ENCODE results near the gene TMEM254. TPM values are rescaled to one million over a fixed set of nuclear protein-coding genes. Genes with fewer than 3 reads are reported as not detected.

The TMEM254 gene
- total and polyA plus RNA-seq, 3 donors from 2014 or later, result 51.5 to 69.6 (median 53.0) TPM

GRCh38 chr10:80140251-80140650, 61.8 kb downstream of the TMEM254 start:
- Histone ChIP-seq H3K4me1 (peaks cover 25% of the 10 kb centered on the region), H3K36me3 (ENCODE audit: low read depth, missing control alignments) (no peaks in the 10 kb centered on the region), H3K4me3 (no peak overlapping the region), H3K9me3 (no peaks in the 10 kb centered on the region), H3K27ac (no peak overlapping the region), H3K27me3 (no peaks in the 10 kb centered on the region)
- no peak for TF ChIP-seq CTCF (IDR thresholded peaks at IDR 0.05)
- TF ChIP-seq POLR2A (IDR thresholded peaks at IDR 0.05), result no peak
- DNase-seq, result no peak
- intact Hi-C loops (cut with DNase I; ENCODE audit: low total_unique reads), result no loop called here
- 85 to 97% methylated on average over 7 of the region's 7 CpGs for WGBS, 2 donors

GRCh38 chr10:80141696-80142460, 63.4 kb downstream of the TMEM254 start:
- H3K36me3 ChIP-seq (ENCODE audit: low read depth, missing control alignments), result no peaks in the 10 kb centered on the region
- no peak for TF ChIP-seq CTCF (IDR thresholded peaks at IDR 0.05)
- no peak for TF ChIP-seq POLR2A (IDR thresholded peaks at IDR 0.05)
- no peak overlapping the region for H3K4me3 ChIP-seq
- intact Hi-C loops (cut with DNase I; ENCODE audit: low total_unique reads), result no loop called here
- no peaks in the 10 kb centered on the region for H3K27me3 ChIP-seq
- peaks cover 26% of the 10 kb centered on the region for H3K4me1 ChIP-seq
- H3K27ac ChIP-seq, result no peak overlapping the region
- WGBS, 2 donors, result 74 to 77% methylated on average over 19 of the region's 19 CpGs
- no peaks in the 10 kb centered on the region for H3K9me3 ChIP-seq
- no peak for DNase-seq

Other genes with a start within 250 kb of the TMEM254 start
- gene SFTPD, start 129.6 kb upstream of the TMEM254 start, total RNA-seq, result 1 to 10 TPM in 1 of 2 donors, under 1 TPM in 1; 0.94 to 1.5 TPM
- 0.92 TPM for gene SFTPD, start 129.6 kb upstream of the TMEM254 start, polyA plus RNA-seq (ENCODE audit: insufficient read depth, low read depth, low replicate concordance)
- 10 to 100 TPM; 13.1 to 20.7 TPM for gene PLAC9, start 54.1 kb downstream of the TMEM254 start, total RNA-seq
- 47.0 TPM for gene PLAC9, start 54.1 kb downstream of the TMEM254 start, polyA plus RNA-seq (ENCODE audit: insufficient read depth, low read depth, low replicate concordance)
- 10 to 100 TPM; 46.5 to 64.0 TPM for gene ANXA11, start 126.9 kb downstream of the TMEM254 start, total RNA-seq
- gene ANXA11, start 126.9 kb downstream of the TMEM254 start, polyA plus RNA-seq (ENCODE audit: insufficient read depth, low read depth, low replicate concordance), result 116 TPM
- 1 to 10 TPM; 5.6 to 8.3 TPM for gene MAT1A, start 211.0 kb downstream of the TMEM254 start, total RNA-seq
- 8.3 TPM for gene MAT1A, start 211.0 kb downstream of the TMEM254 start, polyA plus RNA-seq (ENCODE audit: insufficient read depth, low read depth, low replicate concordance)

Data from testis (tissue), 3 donors.